ENCODE measurements around the gene GMDS.

Gene GMDS

GRCh38 chr6:1878330-1878729 is 367.1 kb downstream of the GMDS start:
- H2BK15ac ChIP-seq (ENCODE audit: low read depth, poor library complexity, severe bottlenecking) = no peak overlapping the region
- H3K27ac ChIP-seq (ENCODE audit: low read length, poor library complexity, severe bottlenecking) = no peak overlapping the region
- H3K9ac ChIP-seq (ENCODE audit: low read length) = no peak overlapping the region
- H3K4me1 ChIP-seq (ENCODE audit: control insufficient read depth, insufficient read depth, low read depth, low read length) = no peaks in the 10 kb centered on the region
- 95% methylated on average over 4 of the region's 5 CpGs for whole genome bisulfite sequencing
- H4K91ac ChIP-seq (ENCODE audit: low read length) = no peak overlapping the region
- no peak for DNase-seq
- H3K79me1 ChIP-seq (replicated peaks; ENCODE audit: low read length, poor library complexity, severe bottlenecking) = peaks cover 4% of the 10 kb centered on the region
- no peak overlapping the region for H2AK5ac ChIP-seq (ENCODE audit: low read length, severe bottlenecking)
- no peak overlapping the region for H2BK120ac ChIP-seq (ENCODE audit: low read depth, low read length)
- H3K23ac ChIP-seq (ENCODE audit: low read length in 2 of 2) = no peak overlapping the region
- no peak overlapping the region for H2BK5ac ChIP-seq (ENCODE audit: low read depth, low read length, poor library complexity, severe bottlenecking)
- H3K27me3 ChIP-seq (ENCODE audit: control insufficient read depth in 1 of 2, insufficient read depth in 1 of 2, low read length in 2 of 2) = no peaks in the 10 kb centered on the region
- H3K9me3 ChIP-seq (ENCODE audit: control insufficient read depth, low read length) = no peaks in the 10 kb centered on the region
- H3K4me3 ChIP-seq (ENCODE audit: insufficient read depth in 1 of 2, low read depth in 1 of 2, low read length in 2 of 2) = no peak overlapping the region
- no peak overlapping the region for H3K4ac ChIP-seq (ENCODE audit: low read depth in 1 of 2, low read length in 2 of 2)
- no peak overlapping the region for H4K8ac ChIP-seq (ENCODE audit: low read length)
- H2AFZ ChIP-seq (ENCODE audit: low read depth, low read length) = no peak overlapping the region
- H3K14ac ChIP-seq (ENCODE audit: low read length in 2 of 2) = no peak overlapping the region
- no peak overlapping the region for H3K4me2 ChIP-seq (ENCODE audit: low read length, poor library complexity, severe bottlenecking)
- H2BK12ac ChIP-seq (ENCODE audit: low read length in 2 of 2) = no peak overlapping the region
- H3K36me3 ChIP-seq (ENCODE audit: control insufficient read depth in 1 of 2, insufficient read depth in 2 of 2, low read depth in 1 of 2, low read length in 2 of 2) = peaks cover 0 to 3% of the 10 kb centered on the region in 2 experiments
- no peak overlapping the region for H3K18ac ChIP-seq (ENCODE audit: low read depth in 1 of 2, low read length in 2 of 2)

GRCh38 chr6:1873781-1874180 is 371.6 kb downstream of the GMDS start:
- no peak overlapping the region for H4K8ac ChIP-seq (ENCODE audit: low read length)
- 76% methylated on average over 11 of the region's 11 CpGs for WGBS
- H3K27ac ChIP-seq (ENCODE audit: low read length, poor library complexity, severe bottlenecking) = no peak overlapping the region
- H3K79me1 ChIP-seq (replicated peaks; ENCODE audit: low read length, poor library complexity, severe bottlenecking) = peaks cover 7% of the 10 kb centered on the region
- no peak overlapping the region for H3K14ac ChIP-seq (ENCODE audit: low read length in 2 of 2)
- no peak overlapping the region for H2AK5ac ChIP-seq (ENCODE audit: low read length, severe bottlenecking)
- no peak overlapping the region for H2BK12ac ChIP-seq (ENCODE audit: low read length in 2 of 2)
- peaks cover 5% of the 10 kb centered on the region for H3K4me1 ChIP-seq (ENCODE audit: control insufficient read depth, insufficient read depth, low read depth, low read length)
- no peak overlapping the region for H3K4me3 ChIP-seq (ENCODE audit: insufficient read depth in 1 of 2, low read depth in 1 of 2, low read length in 2 of 2)
- no peak overlapping the region for H3K9ac ChIP-seq (ENCODE audit: low read length)
- no peaks in the 10 kb centered on the region for H3K27me3 ChIP-seq (ENCODE audit: control insufficient read depth in 1 of 2, insufficient read depth in 1 of 2, low read length in 2 of 2)
- no peak overlapping the region for H2BK15ac ChIP-seq (ENCODE audit: low read depth, poor library complexity, severe bottlenecking)
- H3K4me2 ChIP-seq (ENCODE audit: low read length, poor library complexity, severe bottlenecking) = no peak overlapping the region
- peaks cover 0 to 3% of the 10 kb centered on the region in 2 experiments for H3K36me3 ChIP-seq (ENCODE audit: control insufficient read depth in 1 of 2, insufficient read depth in 2 of 2, low read depth in 1 of 2, low read length in 2 of 2)
- H2BK120ac ChIP-seq (ENCODE audit: low read depth, low read length) = no peak overlapping the region
- no peak overlapping the region for H3K4ac ChIP-seq (ENCODE audit: low read depth in 1 of 2, low read length in 2 of 2)
- H2AFZ ChIP-seq (ENCODE audit: low read depth, low read length) = no peak overlapping the region
- DNase-seq = no peak
- no peaks in the 10 kb centered on the region for H3K9me3 ChIP-seq (ENCODE audit: control insufficient read depth, low read length)
- H2BK5ac ChIP-seq (ENCODE audit: low read depth, low read length, poor library complexity, severe bottlenecking) = no peak overlapping the region
- H3K18ac ChIP-seq (ENCODE audit: low read depth in 1 of 2, low read length in 2 of 2) = no peak overlapping the region
- no peak overlapping the region for H4K91ac ChIP-seq (ENCODE audit: low read length)
- no peak overlapping the region for H3K23ac ChIP-seq (ENCODE audit: low read length in 2 of 2)

GRCh38 chr6:1872649-1873131 is 372.7 kb downstream of the GMDS start:
- DNase-seq = peak; percentile 82
- Histone ChIP-seq H2AFZ (ENCODE audit: low read depth, low read length) (no peak overlapping the region), H2BK120ac (ENCODE audit: low read depth, low read length) (no peak overlapping the region), H3K36me3 (ENCODE audit: control insufficient read depth in 1 of 2, insufficient read depth in 2 of 2, low read depth in 1 of 2, low read length in 2 of 2) (peaks cover 0 to 3% of the 10 kb centered on the region in 2 experiments), H3K4ac (ENCODE audit: low read depth in 1 of 2, low read length in 2 of 2) (no peak overlapping the region), H2BK5ac (ENCODE audit: low read depth, low read length, poor library complexity, severe bottlenecking) (no peak overlapping the region), H3K79me1 (replicated peaks; ENCODE audit: low read length, poor library complexity, severe bottlenecking) (peaks cover 4% of the 10 kb centered on the region), H3K27me3 (ENCODE audit: control insufficient read depth in 1 of 2, insufficient read depth in 1 of 2, low read length in 2 of 2) (no peaks in the 10 kb centered on the region), H3K23ac (ENCODE audit: low read length in 2 of 2) (no peak overlapping the region), H2BK12ac (ENCODE audit: low read length in 2 of 2) (no peak overlapping the region), H2AK5ac (ENCODE audit: low read length, severe bottlenecking) (no peak overlapping the region), H3K27ac (ENCODE audit: low read length, poor library complexity, severe bottlenecking) (no peak overlapping the region), H3K9ac (ENCODE audit: low read length) (no peak overlapping the region), H3K4me3 (ENCODE audit: insufficient read depth in 1 of 2, low read depth in 1 of 2, low read length in 2 of 2) (no peak overlapping the region), H4K8ac (ENCODE audit: low read length) (no peak overlapping the region), H3K4me1 (ENCODE audit: control insufficient read depth, insufficient read depth, low read depth, low read length) (peaks cover 5% of the 10 kb centered on the region), H3K4me2 (ENCODE audit: low read length, poor library complexity, severe bottlenecking) (no peak overlapping the region), H3K9me3 (ENCODE audit: control insufficient read depth, low read length) (no peaks in the 10 kb centered on the region), H3K18ac (ENCODE audit: low read depth in 1 of 2, low read length in 2 of 2) (no peak overlapping the region), H4K91ac (ENCODE audit: low read length) (no peak overlapping the region), H2BK15ac (ENCODE audit: low read depth, poor library complexity, severe bottlenecking) (no peak overlapping the region), H3K14ac (ENCODE audit: low read length in 2 of 2) (no peak overlapping the region)
- WGBS = 28% methylated on average over 10 of the region's 11 CpGs

- Histone ChIP-seq H2AFZ (ENCODE audit: low read depth, low read length) (no peak overlapping the region), H2BK5ac (ENCODE audit: low read depth, low read length, poor library complexity, severe bottlenecking) (no peak overlapping the region), H2BK12ac (ENCODE audit: low read length in 2 of 2) (no peak overlapping the region), H3K4me3 (ENCODE audit: insufficient read depth in 1 of 2, low read depth in 1 of 2, low read length in 2 of 2) (no peak overlapping the region), H2AK5ac (ENCODE audit: low read length, severe bottlenecking) (no peak overlapping the region), H2BK120ac (ENCODE audit: low read depth, low read length) (no peak overlapping the region), H3K23ac (ENCODE audit: low read length in 2 of 2) (no peak overlapping the region), H3K4me2 (ENCODE audit: low read length, poor library complexity, severe bottlenecking) (no peak overlapping the region), H3K14ac (ENCODE audit: low read length in 2 of 2) (no peak overlapping the region), H3K4ac (ENCODE audit: low read depth in 1 of 2, low read length in 2 of 2) (no peak overlapping the region), H3K18ac (ENCODE audit: low read depth in 1 of 2, low read length in 2 of 2) (no peak overlapping the region), H2BK15ac (ENCODE audit: low read depth, poor library complexity, severe bottlenecking) (no peak overlapping the region), H4K91ac (ENCODE audit: low read length) (no peak overlapping the region), H4K8ac (ENCODE audit: low read length) (no peak overlapping the region), H3K9me3 (ENCODE audit: control insufficient read depth, low read length) (no peaks in the 10 kb centered on the region), H3K27ac (ENCODE audit: low read length, poor library complexity, severe bottlenecking) (no peak overlapping the region), H3K27me3 (ENCODE audit: control insufficient read depth in 1 of 2, insufficient read depth in 1 of 2, low read length in 2 of 2) (no peaks in the 10 kb centered on the region), H3K79me1 (replicated peaks; ENCODE audit: low read length, poor library complexity, severe bottlenecking) (peaks cover 4% of the 10 kb centered on the region), H3K4me1 (ENCODE audit: control insufficient read depth, insufficient read depth, low read depth, low read length) (peaks cover 5% of the 10 kb centered on the region), H3K36me3 (ENCODE audit: control insufficient read depth in 1 of 2, insufficient read depth in 2 of 2, low read depth in 1 of 2, low read length in 2 of 2) (peaks cover 0 to 3% of the 10 kb centered on the region in 2 experiments), H3K9ac (ENCODE audit: low read length) (peak overlapping the region; percentile 4)
- WGBS = 47% methylated on average over 7 of the region's 8 CpGs
- peak; percentile 3 for DNase-seq
Measured at GRCh38 chr6:1871724-1872315, 373.6 kb downstream of the GMDS start.

Data from mesenchymal stem cell (in vitro differentiated cells and primary cell).